Effector CD8-positive, alpha-beta T cell (primary cell): ENCODE results near the gene CENPS.
A peak's percentile ranks its signal among the peaks of the same experiment; 100 is the strongest.
"Not testable (repeated sequence)": the region's sequence is repeated elsewhere in the genome, so short reads cannot be mapped to it uniquely, and the experiment has no call there.

Experiments used
- DNase-seq: peaks from one replicate; lab custom pipeline; 2025; lab: John Stamatoyannopoulos, UW
- total RNA-seq, 4 experiments: gene quantifications; one replicate each; lab custom pipeline; 2026; lab: John Stamatoyannopoulos, UW

CENPS gene
- 0 to 0.61 (median 0.14) reads per million in 4 experiments for total RNA-seq

GRCh38 chr1:10430216-10431069, at the start of gene CENPS:
CENPS (plus strand) TSS chr1:10430433; CDS start chr1:10430518, 85 bp downstream.
- DNase-seq: peak; percentile 84

DNA sequence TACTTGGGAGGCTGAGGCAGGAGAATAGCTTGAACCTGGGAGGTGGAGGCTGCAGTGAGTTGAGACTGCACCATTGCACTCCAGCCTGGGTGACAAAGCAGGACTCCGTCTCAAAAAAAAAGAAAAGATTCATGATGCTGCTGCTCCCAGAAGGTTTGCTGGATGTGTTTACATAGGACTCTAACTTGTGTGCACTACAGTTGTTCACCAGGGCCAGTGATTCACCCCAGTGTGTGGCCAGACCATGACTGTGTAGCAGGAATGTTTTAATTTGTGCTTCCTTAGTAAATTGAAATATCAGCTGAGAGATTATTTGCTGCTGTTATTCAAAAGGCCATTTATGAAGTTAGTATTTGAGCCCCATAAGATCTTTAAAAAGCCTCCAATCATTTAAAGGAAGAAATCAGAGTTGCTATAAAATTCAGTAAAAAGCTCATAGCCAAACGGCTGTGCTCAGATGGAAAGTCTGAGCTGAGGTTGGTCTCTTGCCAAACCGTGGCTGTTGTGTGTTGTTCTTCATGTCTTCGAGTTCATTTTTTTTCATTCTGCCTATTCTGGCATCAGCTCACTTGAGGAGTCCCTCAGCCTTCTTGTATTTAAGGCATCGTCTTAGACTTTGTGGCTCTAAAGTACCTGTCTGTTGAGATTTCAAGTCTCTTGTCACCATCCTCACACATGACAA, 49.5 kb upstream of the CENPS start:
- no peak for DNase-seq

GRCh38 chr1:10383630-10384029, 46.6 kb upstream of the CENPS start:
- DNase-seq: no peak

DNA sequence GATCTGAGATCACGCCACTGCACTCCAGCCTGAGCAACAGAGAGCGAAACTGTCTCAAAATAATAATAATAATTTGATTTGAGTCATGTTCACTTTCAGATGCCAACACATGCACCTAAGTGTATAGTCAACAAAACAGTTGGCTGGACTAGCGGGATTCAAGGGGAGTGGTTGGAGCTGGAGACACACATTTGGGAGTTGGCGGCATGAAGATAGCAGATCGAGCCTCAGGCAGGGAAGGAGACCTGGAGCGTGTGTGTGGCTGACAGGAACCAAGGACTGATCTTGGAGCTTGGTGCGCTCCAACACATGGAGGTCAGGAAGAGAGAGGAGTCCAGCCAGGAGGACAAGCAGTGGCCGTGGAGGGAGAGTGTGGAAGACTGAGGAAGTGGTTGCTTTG, 46.0 kb upstream of the CENPS start:
- no peak for DNase-seq

DNA sequence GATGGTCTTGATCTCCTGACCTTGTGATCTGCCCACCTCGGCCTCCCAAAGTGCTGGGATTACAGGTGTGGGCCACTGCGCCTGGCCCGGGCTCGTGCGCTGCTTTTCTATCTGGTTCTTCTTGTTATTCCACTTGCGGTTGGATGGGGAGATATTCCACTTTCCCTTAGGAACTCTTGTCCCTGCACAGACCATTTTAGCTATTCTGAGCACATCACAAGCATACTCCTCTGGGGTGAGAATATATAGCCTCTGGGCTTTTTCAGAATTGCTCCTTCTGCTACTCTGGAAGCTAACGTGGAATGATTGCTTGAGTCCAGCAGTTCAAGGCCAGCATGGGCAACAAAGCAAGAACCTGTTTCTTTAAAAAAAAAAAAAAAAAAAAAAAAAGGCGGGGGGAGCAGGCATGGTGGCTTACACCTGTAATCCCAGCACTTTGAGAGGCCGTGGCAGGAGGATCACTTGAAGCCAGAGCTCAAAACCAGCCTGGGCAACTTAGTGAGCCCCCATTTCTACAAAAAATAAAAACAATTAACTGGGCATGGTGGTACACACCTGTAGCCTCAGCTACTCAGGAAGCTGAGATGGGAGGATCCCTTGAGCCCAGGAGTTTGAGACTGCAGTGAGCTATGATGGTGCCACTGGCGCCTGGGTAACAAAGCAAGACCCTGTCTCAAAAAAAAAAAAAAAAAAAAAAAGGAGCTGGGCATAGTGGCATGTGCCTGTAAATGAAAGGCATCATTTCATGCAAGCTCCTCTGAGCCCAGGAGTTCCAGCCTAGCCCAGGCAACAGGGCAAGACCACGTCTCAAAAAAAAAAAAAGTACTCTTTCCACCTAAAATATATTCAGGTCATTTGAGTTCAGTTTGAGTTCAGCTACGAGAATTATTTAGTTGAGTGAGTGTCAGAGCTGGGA, 43.2 kb upstream of the CENPS start:
- DNase-seq: no peak

- DNase-seq: no peak
Measured at GRCh38 chr1:10387677-10388386, 42.4 kb upstream of the CENPS start.

- DNase-seq: no peak
Measured at GRCh38 chr1:10388387-10388715, 41.9 kb upstream of the CENPS start.

DNA sequence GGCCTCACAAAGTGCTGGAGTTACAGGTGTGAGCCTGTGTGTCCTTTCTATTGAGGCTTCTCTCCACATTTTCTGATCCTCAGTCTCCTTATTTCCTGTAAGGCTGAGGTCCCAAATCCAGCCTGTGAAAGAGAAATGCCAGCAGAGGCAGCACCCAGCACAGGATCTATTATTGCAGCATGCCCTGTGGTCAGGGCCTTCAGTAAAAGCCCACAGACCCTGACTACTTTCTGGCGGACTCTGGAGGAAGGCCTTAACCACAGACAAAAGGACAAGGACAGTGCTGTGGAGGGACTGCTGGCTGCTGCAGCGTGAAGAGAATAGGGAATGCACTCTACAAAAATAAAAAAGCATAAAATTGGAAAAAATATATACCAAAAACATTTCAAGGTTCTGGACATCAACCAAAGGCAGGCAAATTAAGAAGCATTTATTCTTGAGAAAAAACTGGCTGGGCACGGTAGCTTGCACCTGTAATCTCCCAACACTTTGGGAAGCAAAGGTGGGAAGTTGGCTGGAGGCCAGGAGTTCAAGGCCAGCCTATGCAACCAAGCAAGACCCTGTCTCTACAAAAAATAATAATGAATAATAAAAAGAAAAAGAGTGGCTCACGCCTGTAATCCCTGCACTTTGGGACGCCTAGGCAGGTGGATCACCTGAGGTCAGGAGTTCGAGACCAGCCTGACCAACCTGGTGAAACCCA, 40.8 kb upstream of the CENPS start:
- no peak for DNase-seq

- no peak for DNase-seq
Measured at GRCh38 chr1:10396870-10397269, 33.4 kb upstream of the CENPS start.

DNA sequence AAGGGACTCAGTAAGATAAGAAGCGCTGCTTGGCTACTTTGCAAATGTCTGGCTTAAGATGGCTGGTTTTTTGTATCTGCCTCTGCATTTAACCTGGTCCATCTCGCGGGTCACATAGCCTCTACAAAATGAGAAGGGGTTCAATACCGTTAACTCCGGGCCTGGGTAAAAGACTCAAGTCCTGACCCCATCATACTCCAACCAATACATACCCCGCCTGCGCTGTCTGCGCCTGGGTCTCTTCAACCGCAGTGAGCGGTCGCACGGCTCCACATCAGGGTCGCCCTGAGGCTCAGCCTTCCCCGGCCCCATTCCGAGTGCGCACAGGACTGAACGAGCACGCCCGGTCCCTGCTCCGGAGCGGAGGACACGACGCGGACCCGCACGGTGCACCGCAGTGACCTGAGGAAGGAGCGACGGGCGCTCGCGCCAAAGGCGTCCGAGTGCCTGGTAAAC, 31.9 kb upstream of the CENPS start:
- DNase-seq: no peak

GRCh38 chr1:10398734-10399443, 31.3 kb upstream of the CENPS start, which contains the start of gene PGD:
PGD (plus strand) TSS chr1:10399064; CDS start chr1:10399118, 54 bp downstream.
- DNase-seq: peak; percentile 95

DNA sequence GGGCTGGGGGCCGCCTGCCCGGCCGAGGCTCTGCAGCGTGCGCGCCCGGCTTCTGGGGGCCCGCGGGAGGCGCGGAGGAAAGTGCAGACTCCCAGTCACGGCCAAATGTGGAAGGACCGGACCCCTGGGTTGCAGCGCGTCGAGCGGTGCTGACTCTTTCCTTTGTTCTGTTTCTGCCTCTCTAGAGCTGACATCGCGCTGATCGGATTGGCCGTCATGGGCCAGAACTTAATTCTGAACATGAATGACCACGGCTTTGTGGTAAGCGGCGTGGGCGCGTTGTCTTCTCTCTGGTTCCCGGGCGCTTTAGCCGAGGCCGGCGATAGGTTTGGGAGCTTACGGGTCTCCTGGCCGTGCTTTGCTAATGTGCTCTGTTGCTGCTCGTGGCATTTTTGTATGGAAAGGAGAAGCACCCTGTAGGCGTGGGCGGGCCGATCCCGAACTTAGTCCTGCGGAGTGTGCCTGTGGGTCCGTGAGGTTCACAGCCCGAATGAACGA, 30.7 kb upstream of the CENPS start:
- no peak for DNase-seq

GRCh38 chr1:10400013-10400412, 30.2 kb upstream of the CENPS start:
- no peak for DNase-seq

GRCh38 chr1:10401281-10401680, 29.0 kb upstream of the CENPS start:
- no peak for DNase-seq

- DNase-seq: no peak
Measured at GRCh38 chr1:10402729-10403274, 27.4 kb upstream of the CENPS start.

- no peak for DNase-seq
Measured at GRCh38 chr1:10407201-10407600, 23.0 kb upstream of the CENPS start.

- no peak for DNase-seq
Measured at GRCh38 chr1:10415211-10415930, 14.9 kb upstream of the CENPS start.

GRCh38 chr1:10415967-10416366, 14.3 kb upstream of the CENPS start:
- not testable (repeated sequence) for DNase-seq

- DNase-seq: not testable (repeated sequence)
Measured at GRCh38 chr1:10418741-10419140, 11.5 kb upstream of the CENPS start.
